NK-92 (cell line): ENCODE results near the gene PSMA7.

Source experiments
- DNase-seq: peaks from one replicate; lab custom pipeline; 2025; ENCODE audit not compliant: unreplicated experiment; lab: John Stamatoyannopoulos, UW

Gene PSMA7

GRCh38 chr20:62137478-62138203, 5.6 kb downstream of the PSMA7 start:
- DNase-seq: no peak

- DNase-seq: no peak
These were observed 6.2 kb downstream of the PSMA7 start for GRCh38 chr20:62137092-62137384.

- DNase-seq: no peak
These were observed 6.7 kb downstream of the PSMA7 start for GRCh38 chr20:62136283-62137091.

- DNase-seq: no peak
These were observed 7.5 kb downstream of the PSMA7 start for GRCh38 chr20:62135573-62136266.

- no peak for DNase-seq
These were observed 8.4 kb downstream of the PSMA7 start for GRCh38 chr20:62134735-62135231.

- no peak for DNase-seq
These were observed 9.3 kb downstream of the PSMA7 start for GRCh38 chr20:62133864-62134263.

- DNase-seq: no peak
These were observed 9.9 kb downstream of the PSMA7 start for GRCh38 chr20:62133051-62133845.

- no peak for DNase-seq
These were observed 10.8 kb downstream of the PSMA7 start for GRCh38 chr20:62132421-62132820.

GRCh38 chr20:62131560-62132320, 11.5 kb downstream of the PSMA7 start:
- DNase-seq: no peak

- DNase-seq: no peak
These were observed 13.3 kb downstream of the PSMA7 start for GRCh38 chr20:62129731-62130531.

- DNase-seq: no peak
These were observed 14.7 kb downstream of the PSMA7 start for GRCh38 chr20:62128502-62128901.

- DNase-seq: no peak
These were observed 15.4 kb downstream of the PSMA7 start for GRCh38 chr20:62127799-62128198.

GRCh38 chr20:62126141-62126540, 17.1 kb downstream of the PSMA7 start:
- no peak for DNase-seq

GRCh38 chr20:62123450-62124118, 19.6 kb downstream of the PSMA7 start:
- DNase-seq: no peak

GRCh38 chr20:62122654-62123449, 20.3 kb downstream of the PSMA7 start:
- DNase-seq: no peak

- DNase-seq: peak; percentile 66
These were observed 21.2 kb downstream of the PSMA7 start, which contains the start of gene LSM14B for GRCh38 chr20:62121776-62122653. Gene LSM14B (plus strand): TSS chr20:62122475. CDS start chr20:62122667, 192 bp downstream.
